GM12878 (cell line): ENCODE data around the gene KDM5B. TPM values are rescaled to one million over a fixed set of nuclear protein-coding genes. Genes with fewer than 3 reads are reported as not detected.

ENCODE experiments used
- CHD4 ChIP-seq: fragments of 200-600 bp; sonication (generic); IDR thresholded peaks from 2 replicates; pipeline ENCODE4 v1.6.1; 2016; ENCODE audit warnings: mild to moderate bottlenecking
- GABPA ChIP-seq: IDR thresholded peaks from 2 replicates; pipeline ENCODE4 v1.6.1; 2014; ENCODE audit warnings: antibody characterized with exemption, low read depth, mild to moderate bottlenecking, inconsistent platforms
- HDAC2 ChIP-seq: fragments of 200-600 bp; sonication (generic); IDR thresholded peaks from 2 replicates; pipeline ENCODE4 v1.6.1; 2017
- KDM1A ChIP-seq: fragments of 200-600 bp; sonication (generic); IDR thresholded peaks from 2 replicates; pipeline ENCODE4 v1.6.1; 2016; ENCODE audit warnings: borderline replicate concordance
- MEF2B ChIP-seq: fragments of 450-650 bp; IDR thresholded peaks from 2 replicates; pipeline ENCODE4 v1.6.1; 2018; ENCODE audit warnings: mild to moderate bottlenecking, moderate library complexity; ENCODE audit not compliant: partially characterized antibody, poor library complexity, severe bottlenecking
- NFXL1 ChIP-seq: fragments of 450-650 bp; IDR thresholded peaks from 2 replicates; pipeline ENCODE4 v1.6.1; 2017; ENCODE audit warnings: antibody characterized with exemption, mild to moderate bottlenecking, borderline replicate concordance
- PKNOX1 ChIP-seq: fragments of 450-650 bp; IDR thresholded peaks from 2 replicates; pipeline ENCODE4 v1.6.1; 2016; ENCODE audit warnings: mild to moderate bottlenecking
- PML ChIP-seq: IDR thresholded peaks from 2 replicates; pipeline ENCODE4 v1.6.1; 2012; ENCODE audit warnings: low read length, inconsistent platforms
- USF2 ChIP-seq: IDR thresholded peaks from 2 replicates; pipeline ENCODE4 v1.6.1; 2011; ENCODE audit warnings: low read depth, low read length, improper control_type of control experiment, borderline replicate concordance
- polyA plus RNA-seq, 11 experiments: library from polyadenylated mRNA; depleted of rRNA in 4 of 11; unstranded in 6 of 11; stranded (reverse) in 5 of 11; fragments of >200 nt; fragmentation: Nextera tagmentation in 4 of 11; fragmentation: Illumina TruSeq in 1 of 11; extraction: Ambion mirVana in 4 of 11; extraction: Trizol in 1 of 11; gene quantifications; 1 replicate in 1 of 11; 2 replicates in 10 of 11; pipeline versions ENCODE4 v1.2.1 to v1.2.3, GENCODE V29; 2011 to 2016; ENCODE audit warnings: inconsistent platforms in 2 of 11, missing spikeins in 2 of 11, low read depth in 1 of 11
- total RNA-seq, 4 experiments: library from RNA; depleted of rRNA in 3 of 4; stranded (reverse); fragments of >200 nt in 3 of 4; fragmentation: Illumina TruSeq in 1 of 4; extraction: Trizol in 1 of 4; gene quantifications; 2 replicates each; pipeline versions ENCODE4 v1.2.1 to v1.2.3, GENCODE V29; 2013 to 2021
- TF ChIP-seq, protein P1 (sequence below): IDR thresholded peaks from 2 replicates; pipeline ENCODE4 v1.6.1; 2012; ENCODE audit warnings: improper control_type of control experiment, low read depth, low read length; ENCODE audit not compliant: insufficient replicate concordance
- TF ChIP-seq, protein P2 (sequence below): fragments of 450-650 bp; IDR thresholded peaks from 2 replicates; pipeline ENCODE4 v1.6.1; 2018; ENCODE audit warnings: borderline replicate concordance, mild to moderate bottlenecking; ENCODE audit not compliant: partially characterized antibody
- TF ChIP-seq, protein P3 (sequence below): fragments of 150-350 bp; IDR thresholded peaks from 2 replicates; pipeline ENCODE4 v1.6.1; 2016; ENCODE audit warnings: low read depth, low read length
- TF ChIP-seq, protein P4 (sequence below): IDR thresholded peaks from 2 replicates; pipeline ENCODE4 v1.6.1; 2011; ENCODE audit warnings: mild to moderate bottlenecking, low read depth, low read length, moderate library complexity; ENCODE audit not compliant: insufficient replicate concordance

The KDM5B gene
- total and polyA plus RNA-seq, 10 of the 15 experiments (the other 5 are each of a cell fraction or from before 2014, with no cell fraction given), result 1.7 to 26.6 (median 8.1) TPM

- TF ChIP-seq, protein P1, sequence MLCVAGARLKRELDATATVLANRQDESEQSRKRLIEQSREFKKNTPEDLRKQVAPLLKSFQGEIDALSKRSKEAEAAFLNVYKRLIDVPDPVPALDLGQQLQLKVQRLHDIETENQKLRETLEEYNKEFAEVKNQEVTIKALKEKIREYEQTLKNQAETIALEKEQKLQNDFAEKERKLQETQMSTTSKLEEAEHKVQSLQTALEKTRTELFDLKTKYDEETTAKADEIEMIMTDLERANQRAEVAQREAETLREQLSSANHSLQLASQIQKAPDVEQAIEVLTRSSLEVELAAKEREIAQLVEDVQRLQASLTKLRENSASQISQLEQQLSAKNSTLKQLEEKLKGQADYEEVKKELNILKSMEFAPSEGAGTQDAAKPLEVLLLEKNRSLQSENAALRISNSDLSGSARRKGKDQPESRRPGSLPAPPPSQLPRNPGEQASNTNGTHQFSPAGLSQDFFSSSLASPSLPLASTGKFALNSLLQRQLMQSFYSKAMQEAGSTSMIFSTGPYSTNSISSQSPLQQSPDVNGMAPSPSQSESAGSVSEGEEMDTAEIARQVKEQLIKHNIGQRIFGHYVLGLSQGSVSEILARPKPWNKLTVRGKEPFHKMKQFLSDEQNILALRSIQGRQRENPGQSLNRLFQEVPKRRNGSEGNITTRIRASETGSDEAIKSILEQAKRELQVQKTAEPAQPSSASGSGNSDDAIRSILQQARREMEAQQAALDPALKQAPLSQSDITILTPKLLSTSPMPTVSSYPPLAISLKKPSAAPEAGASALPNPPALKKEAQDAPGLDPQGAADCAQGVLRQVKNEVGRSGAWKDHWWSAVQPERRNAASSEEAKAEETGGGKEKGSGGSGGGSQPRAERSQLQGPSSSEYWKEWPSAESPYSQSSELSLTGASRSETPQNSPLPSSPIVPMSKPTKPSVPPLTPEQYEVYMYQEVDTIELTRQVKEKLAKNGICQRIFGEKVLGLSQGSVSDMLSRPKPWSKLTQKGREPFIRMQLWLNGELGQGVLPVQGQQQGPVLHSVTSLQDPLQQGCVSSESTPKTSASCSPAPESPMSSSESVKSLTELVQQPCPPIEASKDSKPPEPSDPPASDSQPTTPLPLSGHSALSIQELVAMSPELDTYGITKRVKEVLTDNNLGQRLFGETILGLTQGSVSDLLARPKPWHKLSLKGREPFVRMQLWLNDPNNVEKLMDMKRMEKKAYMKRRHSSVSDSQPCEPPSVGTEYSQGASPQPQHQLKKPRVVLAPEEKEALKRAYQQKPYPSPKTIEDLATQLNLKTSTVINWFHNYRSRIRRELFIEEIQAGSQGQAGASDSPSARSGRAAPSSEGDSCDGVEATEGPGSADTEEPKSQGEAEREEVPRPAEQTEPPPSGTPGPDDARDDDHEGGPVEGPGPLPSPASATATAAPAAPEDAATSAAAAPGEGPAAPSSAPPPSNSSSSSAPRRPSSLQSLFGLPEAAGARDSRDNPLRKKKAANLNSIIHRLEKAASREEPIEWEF, result no peak
- no peak for TF ChIP-seq KDM1A
- TF ChIP-seq, protein P2, sequence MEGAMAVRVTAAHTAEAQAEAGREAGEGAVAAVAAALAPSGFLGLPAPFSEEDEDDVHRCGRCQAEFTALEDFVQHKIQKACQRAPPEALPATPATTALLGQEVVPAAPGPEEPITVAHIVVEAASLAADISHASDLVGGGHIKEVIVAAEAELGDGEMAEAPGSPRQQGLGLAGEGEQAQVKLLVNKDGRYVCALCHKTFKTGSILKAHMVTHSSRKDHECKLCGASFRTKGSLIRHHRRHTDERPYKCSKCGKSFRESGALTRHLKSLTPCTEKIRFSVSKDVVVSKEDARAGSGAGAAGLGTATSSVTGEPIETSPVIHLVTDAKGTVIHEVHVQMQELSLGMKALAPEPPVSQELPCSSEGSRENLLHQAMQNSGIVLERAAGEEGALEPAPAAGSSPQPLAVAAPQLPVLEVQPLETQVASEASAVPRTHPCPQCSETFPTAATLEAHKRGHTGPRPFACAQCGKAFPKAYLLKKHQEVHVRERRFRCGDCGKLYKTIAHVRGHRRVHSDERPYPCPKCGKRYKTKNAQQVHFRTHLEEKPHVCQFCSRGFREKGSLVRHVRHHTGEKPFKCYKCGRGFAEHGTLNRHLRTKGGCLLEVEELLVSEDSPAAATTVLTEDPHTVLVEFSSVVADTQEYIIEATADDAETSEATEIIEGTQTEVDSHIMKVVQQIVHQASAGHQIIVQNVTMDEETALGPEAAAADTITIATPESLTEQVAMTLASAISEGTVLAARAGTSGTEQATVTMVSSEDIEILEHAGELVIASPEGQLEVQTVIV, result no peak
- TF ChIP-seq MEF2B, result no peak
- no peak for TF ChIP-seq USF2
- no peak for TF ChIP-seq PKNOX1
- TF ChIP-seq, protein P3, sequence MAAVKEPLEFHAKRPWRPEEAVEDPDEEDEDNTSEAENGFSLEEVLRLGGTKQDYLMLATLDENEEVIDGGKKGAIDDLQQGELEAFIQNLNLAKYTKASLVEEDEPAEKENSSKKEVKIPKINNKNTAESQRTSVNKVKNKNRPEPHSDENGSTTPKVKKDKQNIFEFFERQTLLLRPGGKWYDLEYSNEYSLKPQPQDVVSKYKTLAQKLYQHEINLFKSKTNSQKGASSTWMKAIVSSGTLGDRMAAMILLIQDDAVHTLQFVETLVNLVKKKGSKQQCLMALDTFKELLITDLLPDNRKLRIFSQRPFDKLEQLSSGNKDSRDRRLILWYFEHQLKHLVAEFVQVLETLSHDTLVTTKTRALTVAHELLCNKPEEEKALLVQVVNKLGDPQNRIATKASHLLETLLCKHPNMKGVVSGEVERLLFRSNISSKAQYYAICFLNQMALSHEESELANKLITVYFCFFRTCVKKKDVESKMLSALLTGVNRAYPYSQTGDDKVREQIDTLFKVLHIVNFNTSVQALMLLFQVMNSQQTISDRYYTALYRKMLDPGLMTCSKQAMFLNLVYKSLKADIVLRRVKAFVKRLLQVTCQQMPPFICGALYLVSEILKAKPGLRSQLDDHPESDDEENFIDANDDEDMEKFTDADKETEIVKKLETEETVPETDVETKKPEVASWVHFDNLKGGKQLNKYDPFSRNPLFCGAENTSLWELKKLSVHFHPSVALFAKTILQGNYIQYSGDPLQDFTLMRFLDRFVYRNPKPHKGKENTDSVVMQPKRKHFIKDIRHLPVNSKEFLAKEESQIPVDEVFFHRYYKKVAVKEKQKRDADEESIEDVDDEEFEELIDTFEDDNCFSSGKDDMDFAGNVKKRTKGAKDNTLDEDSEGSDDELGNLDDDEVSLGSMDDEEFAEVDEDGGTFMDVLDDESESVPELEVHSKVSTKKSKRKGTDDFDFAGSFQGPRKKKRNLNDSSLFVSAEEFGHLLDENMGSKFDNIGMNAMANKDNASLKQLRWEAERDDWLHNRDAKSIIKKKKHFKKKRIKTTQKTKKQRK, result no peak
- no peak for TF ChIP-seq NFXL1
- TF ChIP-seq, protein P4, sequence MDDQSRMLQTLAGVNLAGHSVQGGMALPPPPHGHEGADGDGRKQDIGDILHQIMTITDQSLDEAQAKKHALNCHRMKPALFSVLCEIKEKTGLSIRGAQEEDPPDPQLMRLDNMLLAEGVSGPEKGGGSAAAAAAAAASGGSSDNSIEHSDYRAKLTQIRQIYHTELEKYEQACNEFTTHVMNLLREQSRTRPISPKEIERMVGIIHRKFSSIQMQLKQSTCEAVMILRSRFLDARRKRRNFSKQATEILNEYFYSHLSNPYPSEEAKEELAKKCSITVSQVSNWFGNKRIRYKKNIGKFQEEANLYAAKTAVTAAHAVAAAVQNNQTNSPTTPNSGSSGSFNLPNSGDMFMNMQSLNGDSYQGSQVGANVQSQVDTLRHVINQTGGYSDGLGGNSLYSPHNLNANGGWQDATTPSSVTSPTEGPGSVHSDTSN, result no peak
- TF ChIP-seq PML, result no peak
- no peak for TF ChIP-seq HDAC2
- no peak for TF ChIP-seq CHD4
- no peak for TF ChIP-seq GABPA
These were observed 115.2 kb downstream of the KDM5B start (continued) for GRCh38 chr1:202692959-202693555.
